ENCODE data around the gene MYOC.
"Not testable (repeated sequence)": the region's sequence is repeated elsewhere in the genome, so short reads cannot be mapped to it uniquely, and the experiment has no call there.

MYOC gene

GRCh38 chr1:171646249-171646560 lies 6.3 kb downstream of the MYOC start:
- DNase-seq = no peak

- peak; percentile 58 to 76 for DNase-seq
These were observed 6.8 kb downstream of the MYOC start for GRCh38 chr1:171645553-171646248.

DNA sequence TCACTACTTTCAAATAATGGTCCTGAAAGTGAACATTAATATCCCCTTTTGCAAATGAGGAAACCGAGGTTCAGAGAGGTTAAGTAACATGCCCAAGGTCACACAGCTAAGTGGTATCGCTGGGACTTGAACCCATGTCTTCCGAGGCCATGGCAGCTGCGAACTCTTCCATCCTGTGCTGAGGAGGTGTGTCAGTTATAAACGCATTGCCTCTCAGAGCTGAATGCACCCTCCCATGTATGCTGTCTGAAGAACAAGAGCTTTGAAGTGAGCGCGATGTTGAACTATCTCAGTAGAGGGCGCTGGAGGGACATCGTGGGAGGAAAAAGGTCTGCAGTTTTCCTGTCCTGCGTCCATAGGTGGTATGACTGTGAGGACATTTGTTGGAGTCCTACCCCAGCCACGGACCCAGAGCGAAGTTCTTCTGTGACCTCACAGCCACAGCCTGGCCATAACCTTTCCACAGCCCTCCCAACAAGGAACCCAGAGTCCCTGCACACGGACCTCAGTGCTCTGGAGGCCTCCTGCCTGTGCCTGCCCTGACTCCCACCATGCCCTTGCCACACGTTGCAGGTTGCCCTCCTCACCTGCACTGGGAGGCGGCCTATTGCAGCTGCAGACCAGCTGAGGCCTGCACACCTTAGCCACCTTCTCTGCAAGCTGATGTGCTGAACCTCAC lies 7.5 kb downstream of the MYOC start:
- peak; percentile 83 to 86 for DNase-seq

- no peak for DNase-seq
These were observed 9.3 kb downstream of the MYOC start for GRCh38 chr1:171643156-171643555.

- no peak for DNase-seq
These were observed 10.3 kb downstream of the MYOC start for GRCh38 chr1:171642197-171642596.

DNA sequence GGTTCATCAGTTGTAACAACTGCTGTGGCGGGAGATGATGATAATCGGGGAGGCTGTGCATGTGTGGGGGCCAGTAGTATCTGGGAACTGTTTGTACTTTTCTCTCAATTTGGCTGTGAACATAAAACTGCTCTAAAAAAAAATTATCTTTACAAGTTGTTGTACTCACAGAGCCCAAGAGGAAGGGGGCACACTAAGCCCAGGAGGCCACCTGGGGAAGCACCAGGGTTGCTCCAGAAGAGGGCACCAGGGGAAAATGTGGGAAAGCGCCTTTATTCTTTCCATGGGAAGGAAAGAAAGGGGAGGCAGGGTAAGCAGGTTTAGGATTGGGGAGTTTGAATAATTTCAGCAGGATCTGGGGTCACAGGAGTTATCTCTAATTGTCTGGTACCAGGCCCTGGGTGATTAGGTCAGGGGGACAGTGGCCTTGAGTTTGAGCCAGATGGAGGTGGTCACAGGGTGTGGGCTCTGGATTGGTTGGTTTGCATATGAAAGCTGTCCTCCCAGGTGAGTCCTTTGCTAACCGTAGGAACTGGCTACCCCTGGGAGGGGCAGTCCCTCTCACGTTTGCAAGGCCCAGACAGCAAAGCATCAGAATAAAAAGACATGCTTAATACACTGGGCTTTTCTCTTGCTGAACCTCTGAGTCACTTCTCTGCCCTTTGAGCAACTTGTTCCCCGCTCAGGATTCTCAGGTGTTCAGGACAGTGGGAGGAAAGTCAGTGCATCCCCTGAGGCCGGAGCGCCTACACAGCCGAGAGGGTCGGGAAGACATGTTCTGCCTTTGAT lies 11.2 kb downstream of the MYOC start:
- no peak for DNase-seq

DNA sequence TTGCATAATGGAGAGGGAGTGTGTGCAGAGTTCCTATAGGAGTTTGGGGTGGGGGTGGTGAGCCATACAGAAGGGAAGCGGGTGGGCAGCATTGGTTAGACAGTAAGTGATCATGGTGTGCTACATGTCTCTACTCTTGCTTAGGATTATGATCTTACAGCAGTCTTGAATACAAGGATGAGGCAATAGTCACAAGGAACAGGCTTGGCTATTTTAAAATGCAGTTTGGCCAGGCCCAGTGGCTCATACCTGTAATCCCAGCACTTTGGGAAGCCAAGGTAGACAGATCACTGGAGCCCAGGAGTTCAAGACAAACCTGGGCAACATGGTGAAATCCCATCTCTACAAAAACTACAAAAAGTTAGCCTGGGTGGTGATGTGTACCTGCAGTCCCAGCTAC lies 12.3 kb downstream of the MYOC start:
- DNase-seq = no peak

GRCh38 chr1:171637928-171638576 lies 14.4 kb downstream of the MYOC start:
- DNase-seq = no peak

GRCh38 chr1:171636141-171636540 lies 16.3 kb downstream of the MYOC start:
- DNase-seq = no peak

- no peak for DNase-seq
These were observed 16.8 kb downstream of the MYOC start for GRCh38 chr1:171635661-171636060.

- no peak for DNase-seq
These were observed 24.3 kb downstream of the MYOC start for GRCh38 chr1:171628225-171628624.

DNA sequence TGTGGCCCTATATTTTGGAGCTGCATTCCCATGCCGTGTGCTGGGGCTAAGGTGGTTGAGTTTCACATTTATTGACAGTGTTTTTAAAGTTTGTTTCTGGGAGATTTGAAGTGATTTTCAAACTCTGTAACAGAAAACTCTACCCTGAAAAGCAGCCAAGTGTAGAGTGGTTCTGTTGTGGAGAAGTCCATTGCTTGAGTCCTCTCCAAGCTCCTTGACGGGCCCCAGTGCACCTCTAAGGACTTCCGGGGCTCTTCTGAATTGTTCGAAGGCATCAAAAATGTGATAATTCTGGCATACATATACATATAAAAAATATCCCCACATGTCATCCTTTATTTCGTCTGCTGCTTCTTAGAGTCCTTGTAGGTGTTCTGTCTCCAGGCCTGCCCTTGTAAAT lies 25.5 kb downstream of the MYOC start:
- no peak for DNase-seq

- peak in 1 of 2 experiments; percentile 8 for DNase-seq
These were observed 27.3 kb downstream of the MYOC start for GRCh38 chr1:171625225-171625624.

DNA sequence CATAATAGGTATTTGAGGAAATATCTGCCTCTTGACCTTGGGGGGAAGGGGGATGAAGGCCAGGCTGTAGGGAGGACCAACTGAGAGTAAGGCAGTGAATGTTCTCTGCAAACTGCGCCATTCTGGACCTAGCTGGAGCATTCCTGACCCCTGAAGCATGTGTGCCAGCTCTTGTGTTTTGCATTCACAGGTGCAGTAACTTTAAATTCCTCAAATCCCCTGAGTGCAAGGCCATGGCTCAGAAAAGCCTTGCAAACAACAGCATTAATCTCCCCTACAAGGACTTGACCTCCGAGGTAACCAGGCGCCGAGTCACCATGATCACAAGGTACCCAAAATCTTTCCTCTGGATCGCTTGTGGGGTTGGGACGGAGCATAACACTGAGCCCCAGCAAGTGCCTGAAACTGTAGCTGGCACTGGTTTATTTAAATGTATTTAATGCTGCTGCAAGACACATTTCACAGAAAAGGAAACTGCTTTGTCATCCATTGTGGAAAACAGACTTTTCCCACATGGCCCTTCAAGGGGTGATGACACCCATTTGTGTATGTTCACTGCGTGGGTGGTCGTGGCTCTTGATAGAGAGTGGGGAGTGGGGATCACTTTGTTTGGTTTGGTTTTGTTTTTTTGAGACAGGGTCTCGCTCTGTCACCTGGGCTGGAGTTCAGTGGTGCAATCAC lies 28.7 kb downstream of the MYOC start:
- no peak for DNase-seq

DNA sequence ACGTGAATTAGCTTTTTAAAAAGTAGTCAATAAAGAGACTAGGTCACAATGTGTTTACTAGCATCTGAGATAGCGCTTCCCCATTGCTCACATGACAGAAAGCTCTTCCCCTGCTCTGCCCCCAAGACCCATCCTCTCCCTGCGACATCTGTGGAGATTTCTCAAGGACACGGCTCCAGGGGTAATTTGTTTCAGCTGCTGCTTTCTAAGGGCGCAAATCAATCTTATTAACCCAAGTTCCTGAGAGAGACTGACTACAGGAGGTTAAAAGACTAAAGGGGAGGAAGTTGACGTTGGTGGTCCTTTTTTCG lies 30.4 kb downstream of the MYOC start, which contains the start of gene MYOCOS:
TSS of gene MYOCOS (plus strand) at position 92 of the 311 bp plus-strand sequence. CDS start 1,641 bp downstream, outside the sequence.
- DNase-seq = no peak

DNA sequence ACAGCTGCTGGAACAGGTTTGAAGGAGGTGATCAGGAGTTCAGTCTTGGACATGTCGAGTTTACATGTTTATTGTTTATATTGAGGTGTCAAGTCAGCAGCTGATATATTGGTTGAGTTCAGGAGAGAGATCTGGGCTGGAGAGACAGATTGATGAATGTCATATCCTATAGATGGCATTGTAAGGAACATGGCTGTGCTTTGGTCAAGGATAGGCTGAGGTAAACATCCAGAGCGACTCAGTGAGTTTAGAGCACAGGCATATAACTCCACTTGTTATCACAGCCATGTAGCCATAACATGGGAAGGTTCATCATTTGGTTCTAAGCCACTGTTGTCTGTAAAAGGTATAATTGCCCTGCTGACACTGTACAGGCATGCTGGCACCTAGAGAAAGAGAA lies 35.9 kb downstream of the MYOC start:
- DNase-seq = no peak

DNA sequence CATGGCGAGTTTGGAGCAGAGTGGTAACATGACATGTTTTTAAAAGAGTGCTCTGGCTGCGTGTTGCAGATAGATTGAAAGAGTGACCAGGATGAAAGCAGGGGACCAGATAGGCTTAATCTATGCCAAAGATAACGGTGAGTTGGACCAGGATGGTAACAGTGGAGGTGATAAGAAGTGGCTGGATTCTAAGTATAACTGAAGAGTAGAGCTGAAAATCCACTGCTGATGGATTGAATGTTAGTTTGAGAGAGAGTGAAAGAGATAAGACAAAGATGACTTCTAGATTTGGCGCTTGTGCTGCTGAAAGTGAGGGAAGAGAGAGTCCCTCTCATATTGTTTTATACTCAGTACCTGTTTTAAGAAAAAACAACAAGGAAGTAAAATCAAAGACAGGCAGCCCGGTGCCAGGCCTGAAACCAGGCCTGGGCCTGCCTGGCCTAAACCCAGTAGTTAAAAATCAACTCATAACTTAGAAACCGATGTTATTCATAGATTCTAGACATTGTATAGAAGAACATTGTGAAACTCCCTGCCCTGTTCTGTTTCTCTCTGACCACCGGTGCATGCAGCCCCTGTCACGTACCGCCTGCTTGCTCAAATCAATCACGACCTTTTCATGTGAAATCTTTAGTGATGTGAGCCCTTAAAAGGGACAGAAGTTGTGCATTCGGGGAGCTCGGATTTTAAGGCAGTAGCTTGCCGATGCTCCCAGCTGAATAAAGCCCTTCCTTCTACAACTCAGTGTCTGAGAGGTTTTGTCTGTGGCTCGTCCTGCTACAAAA lies 37.2 kb downstream of the MYOC start:
- not testable (repeated sequence) for DNase-seq

GRCh38 chr1:171613282-171613681 lies 39.2 kb downstream of the MYOC start:
- DNase-seq = no peak

GRCh38 chr1:171611306-171611705 lies 41.2 kb downstream of the MYOC start:
- no peak for DNase-seq

- DNase-seq = no peak
These were observed 42.1 kb downstream of the MYOC start for GRCh38 chr1:171610385-171610784.

DNA sequence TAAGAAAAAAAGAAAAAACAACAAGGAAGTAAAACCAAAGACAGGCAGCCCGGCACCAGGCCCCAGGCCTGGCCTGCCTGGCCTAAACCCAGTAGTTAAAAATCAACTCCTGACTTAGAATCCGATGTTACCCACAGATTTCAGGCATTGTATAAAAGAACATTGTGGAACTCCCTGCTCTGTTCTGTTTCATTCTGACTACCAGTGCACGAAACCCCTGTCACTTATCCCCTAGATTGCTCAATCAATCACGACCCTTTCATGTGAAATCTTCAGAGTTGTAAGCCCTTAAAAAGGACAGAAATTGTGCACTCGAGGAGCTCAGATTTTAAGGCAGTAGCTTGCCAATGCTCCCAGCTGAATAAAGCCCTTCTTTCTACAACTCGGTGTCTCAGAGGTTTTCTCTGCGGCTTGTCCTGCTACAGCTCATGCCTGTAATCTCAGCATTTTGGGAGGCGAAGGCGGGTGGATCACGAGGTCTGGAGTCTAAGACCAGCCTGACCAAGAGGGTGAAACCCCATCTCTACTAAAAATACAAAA lies 46.0 kb downstream of the MYOC start:
- DNase-seq = no peak

DNA sequence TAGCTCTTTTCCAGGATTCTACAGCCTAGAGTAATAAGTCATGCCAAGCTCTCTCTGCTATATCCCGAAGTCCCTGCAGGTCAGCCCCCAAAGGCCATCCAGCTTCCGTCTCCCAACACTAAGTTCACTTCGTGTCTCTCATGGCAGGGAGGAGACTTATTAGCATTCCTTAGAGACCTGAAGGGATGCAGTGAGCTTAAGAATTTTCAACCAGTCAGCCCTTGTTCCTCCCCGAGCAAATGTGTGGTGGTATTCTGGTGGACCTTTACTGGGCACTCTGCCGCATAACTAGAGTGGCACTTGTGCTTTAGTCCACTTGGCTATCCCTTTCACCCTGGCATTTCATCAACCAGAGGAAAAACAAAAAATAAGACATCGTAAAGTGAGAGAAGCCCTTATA lies 49.4 kb downstream of the MYOC start:
- not testable (repeated sequence) for DNase-seq

All from NCI-H524 (cell line).